Subcutaneous abdominal adipose tissue (tissue), 5 donors: ENCODE results near the gene PRSS38.
"Not testable (repeated sequence)": the region's sequence is repeated elsewhere in the genome, so short reads cannot be mapped to it uniquely, and the experiment has no call there.

Source experiments
- H3K27ac ChIP-seq: one replicate; pipeline ENCODE4 v1.7.0; 2013; ENCODE audit warnings: low read depth, mild to moderate bottlenecking, inconsistent platforms, low read length, moderate library complexity
- H3K27me3 ChIP-seq, 5 donors: one replicate each; pipeline ENCODE4 v1.7.0; 2013; ENCODE audit warnings: low read length in 5 of 5, inconsistent platforms in 1 of 5; ENCODE audit not compliant: control insufficient read depth in 5 of 5, insufficient read depth in 4 of 5
- H3K36me3 ChIP-seq, 5 donors: one replicate each; pipeline ENCODE4 v1.7.0; 2013; ENCODE audit warnings: low read length in 5 of 5; ENCODE audit not compliant: control insufficient read depth in 5 of 5, insufficient read depth in 5 of 5
- H3K4me1 ChIP-seq, 5 donors: one replicate each; pipeline ENCODE4 v1.7.0; 2013; ENCODE audit warnings: low read length in 5 of 5, mild to moderate bottlenecking in 3 of 5, moderate library complexity in 1 of 5; ENCODE audit not compliant: control insufficient read depth in 5 of 5, insufficient read depth in 5 of 5
- H3K4me3 ChIP-seq, 5 donors: one replicate each; pipeline ENCODE4 v1.7.0; 2013; ENCODE audit warnings: low read length in 5 of 5, low read depth in 1 of 5
- H3K9ac ChIP-seq, 5 donors: one replicate each; pipeline ENCODE4 v1.7.0; 2013; ENCODE audit warnings: low read length in 5 of 5, mild to moderate bottlenecking in 4 of 5, moderate library complexity in 3 of 5
- H3K9me3 ChIP-seq, 5 donors: one replicate each; pipeline ENCODE4 v1.7.0; 2013; ENCODE audit warnings: low read length in 5 of 5; ENCODE audit not compliant: control insufficient read depth in 5 of 5
- donor health status: healthy.
- donor health status: healthy.
- donor health status: healthy.
- donor health status: healthy.
- donor health status: healthy.

The PRSS38 gene

GRCh38 chr1:227841096-227841495 lies 25.6 kb downstream of the PRSS38 start:
- H3K4me3 ChIP-seq: no peak overlapping the region
- no peaks in the 10 kb centered on the region for H3K4me1 ChIP-seq
- H3K27ac ChIP-seq: no peak overlapping the region
- no peak overlapping the region for H3K9ac ChIP-seq
- H3K9me3 ChIP-seq: peaks cover 0 to 6% (median 3%) of the 10 kb centered on the region in 5 donors
- peaks cover 0 to 6% (median 0%) of the 10 kb centered on the region in 5 donors for H3K27me3 ChIP-seq
- H3K36me3 ChIP-seq: no peaks in the 10 kb centered on the region

GRCh38 chr1:227844320-227845146 lies 29.1 kb downstream of the PRSS38 start:
- Histone ChIP-seq H3K4me1 (no peaks in the 10 kb centered on the region), H3K27me3 (peaks cover 0 to 6% (median 0%) of the 10 kb centered on the region in 5 donors), H3K36me3 (no peaks in the 10 kb centered on the region), H3K4me3 (no peak overlapping the region), H3K9ac (no peak overlapping the region), H3K9me3 (peaks cover 0 to 16% (median 13%) of the 10 kb centered on the region in 5 donors), H3K27ac (no peak overlapping the region)

GRCh38 chr1:227845147-227845458 lies 29.6 kb downstream of the PRSS38 start:
- Histone ChIP-seq H3K4me1 (no peaks in the 10 kb centered on the region), H3K4me3 (no peak overlapping the region), H3K9me3 (peaks cover 0 to 16% (median 13%) of the 10 kb centered on the region in 5 donors), H3K27me3 (peaks cover 0 to 6% (median 0%) of the 10 kb centered on the region in 5 donors), H3K36me3 (no peaks in the 10 kb centered on the region), H3K9ac (no peak overlapping the region), H3K27ac (no peak overlapping the region)

GRCh38 chr1:227845519-227845918 lies 30.0 kb downstream of the PRSS38 start:
- Histone ChIP-seq H3K27me3 (peaks cover 0 to 6% (median 0%) of the 10 kb centered on the region in 5 donors), H3K4me1 (no peaks in the 10 kb centered on the region), H3K27ac (no peak overlapping the region), H3K9me3 (peaks cover 0 to 16% (median 13%) of the 10 kb centered on the region in 5 donors), H3K9ac (no peak overlapping the region), H3K4me3 (no peak overlapping the region), H3K36me3 (no peaks in the 10 kb centered on the region)

- Histone ChIP-seq H3K9ac (no peak overlapping the region), H3K36me3 (no peaks in the 10 kb centered on the region), H3K4me1 (no peaks in the 10 kb centered on the region), H3K4me3 (no peak overlapping the region), H3K9me3 (peaks cover 0 to 16% (median 13%) of the 10 kb centered on the region in 5 donors), H3K27me3 (peaks cover 0 to 6% (median 0%) of the 10 kb centered on the region in 5 donors), H3K27ac (no peak overlapping the region)
These were observed 30.9 kb downstream of the PRSS38 start for GRCh38 chr1:227846265-227846858.

- H3K36me3 ChIP-seq, H3K9ac ChIP-seq, H3K27me3 ChIP-seq, H3K27ac ChIP-seq, H3K4me1 ChIP-seq, H3K4me3 ChIP-seq: not testable (repeated sequence)
- H3K9me3 ChIP-seq: peaks cover 0 to 16% (median 13%) of the 10 kb centered on the region in 5 donors
These were observed 31.6 kb downstream of the PRSS38 start for GRCh38 chr1:227847046-227847445.

GRCh38 chr1:227848430-227848932 lies 33.0 kb downstream of the PRSS38 start:
- Histone ChIP-seq H3K9ac (no peak overlapping the region), H3K4me3 (peak overlapping the region in 1 of 5 donors; percentile 0)

GRCh38 chr1:227849251-227849650 lies 33.8 kb downstream of the PRSS38 start:
- no peak overlapping the region for H3K9ac ChIP-seq
- H3K4me1 ChIP-seq: no peaks in the 10 kb centered on the region
- no peak overlapping the region for H3K27ac ChIP-seq
- H3K36me3 ChIP-seq: no peaks in the 10 kb centered on the region
- H3K27me3 ChIP-seq: peaks cover 0 to 6% (median 4%) of the 10 kb centered on the region in 5 donors
- no peak overlapping the region for H3K4me3 ChIP-seq
- H3K9me3 ChIP-seq: peaks cover 0 to 16% (median 13%) of the 10 kb centered on the region in 5 donors

More at GRCh38 chr1:227848430-227848932, 33.0 kb downstream of the PRSS38 start:
- no peak overlapping the region for H3K27ac ChIP-seq
- peaks cover 0 to 16% (median 13%) of the 10 kb centered on the region in 5 donors for H3K9me3 ChIP-seq
- H3K4me1 ChIP-seq: no peaks in the 10 kb centered on the region
- no peaks in the 10 kb centered on the region for H3K36me3 ChIP-seq
- H3K27me3 ChIP-seq: peaks cover 0 to 6% (median 4%) of the 10 kb centered on the region in 5 donors

GRCh38 chr1:227854189-227854588 lies 38.7 kb downstream of the PRSS38 start:
- Histone ChIP-seq H3K9ac (no peak overlapping the region), H3K9me3 (peaks cover 0 to 3% (median 0%) of the 10 kb centered on the region in 5 donors), H3K27ac (no peak overlapping the region), H3K27me3 (peaks cover 0 to 4% (median 0%) of the 10 kb centered on the region in 5 donors), H3K36me3 (no peaks in the 10 kb centered on the region), H3K4me1 (no peaks in the 10 kb centered on the region), H3K4me3 (no peak overlapping the region)

- peaks cover 0 to 4% (median 0%) of the 10 kb centered on the region in 5 donors for H3K27me3 ChIP-seq
- no peaks in the 10 kb centered on the region for H3K9me3 ChIP-seq
- no peaks in the 10 kb centered on the region for H3K4me1 ChIP-seq
- H3K9ac ChIP-seq: no peak overlapping the region
- H3K4me3 ChIP-seq: no peak overlapping the region
- H3K27ac ChIP-seq: no peak overlapping the region
- no peaks in the 10 kb centered on the region for H3K36me3 ChIP-seq
These were observed 40.2 kb downstream of the PRSS38 start for GRCh38 chr1:227855687-227856086.
